Fibroblast of lung (primary cell): ENCODE data around the gene HTT. TPM values are rescaled to one million over a fixed set of nuclear protein-coding genes. Genes with fewer than 3 reads are reported as not detected.

ENCODE experiments used
- DNase-seq, 2 donors: peaks; one replicate each; pipeline versions ENCODE4 v3.0.0 to v3.0.0-alpha.2; 2010; ENCODE audit warnings: low read depth in 2 of 2
- H2AFZ ChIP-seq: 2 replicates; pipeline ENCODE4 v1.5.1; 2012; ENCODE audit warnings: low read length, control low read depth, inconsistent platforms
- H3K27ac ChIP-seq: 2 replicates; pipeline ENCODE4 v1.5.1; 2011; ENCODE audit warnings: low read length, control low read depth; ENCODE audit not compliant: insufficient read depth
- H3K27me3 ChIP-seq: 2 replicates; pipeline ENCODE4 v1.5.1; 2011; ENCODE audit warnings: mild to moderate bottlenecking, low read length; ENCODE audit not compliant: control insufficient read depth, insufficient read depth
- H3K36me3 ChIP-seq: 2 replicates; pipeline ENCODE4 v1.5.1; 2011; ENCODE audit warnings: low read length; ENCODE audit not compliant: control insufficient read depth, insufficient read depth
- H3K4me1 ChIP-seq: 2 replicates; pipeline ENCODE4 v1.5.1; 2011; ENCODE audit warnings: low read length; ENCODE audit not compliant: control insufficient read depth, insufficient read depth; ENCODE audit errors: extremely low read depth
- H3K4me2 ChIP-seq: 2 replicates; pipeline ENCODE4 v1.5.1; 2011; ENCODE audit warnings: low read length, control low read depth; ENCODE audit not compliant: insufficient read depth; ENCODE audit errors: extremely low read depth
- H3K4me3 ChIP-seq, 4 experiments: fragments of 200-600 bp in 1 of 4; sonication (generic) in 1 of 4; replicated peaks in 1 of 4; 2 replicates each; pipeline ENCODE4 v1.5.1; 2011 to 2016; ENCODE audit warnings: low read length in 4 of 4, low read depth in 3 of 4, mild to moderate bottlenecking in 3 of 4, control low read depth in 2 of 4, inconsistent platforms in 1 of 4, mixed read lengths in 1 of 4; ENCODE audit not compliant: insufficient read depth in 1 of 4; ENCODE audit errors: control extremely low read depth in 1 of 4
- H3K79me2 ChIP-seq: 2 replicates; pipeline ENCODE4 v1.5.1; 2012; ENCODE audit warnings: mild to moderate bottlenecking, low read length, inconsistent platforms; ENCODE audit not compliant: control insufficient read depth, insufficient read depth
- H3K9ac ChIP-seq: 2 replicates; pipeline ENCODE4 v1.5.1; 2011; ENCODE audit warnings: mild to moderate bottlenecking, low read length, control low read depth; ENCODE audit not compliant: insufficient read depth
- H3K9me3 ChIP-seq: 2 replicates; pipeline ENCODE4 v1.5.1; 2012; ENCODE audit warnings: low read depth, low read length; ENCODE audit not compliant: control insufficient read depth, insufficient read depth
- H4K20me1 ChIP-seq: 2 replicates; pipeline ENCODE4 v1.5.1; 2011; ENCODE audit warnings: low read length; ENCODE audit not compliant: control insufficient read depth, insufficient read depth; ENCODE audit errors: extremely low read depth
- CTCF ChIP-seq, 2 donors: IDR thresholded peaks in 1 of 2; conservative IDR thresholded peaks in 1 of 2; 1 replicate in 1 of 2; 2 replicates in 1 of 2; pipeline ENCODE4 v1.5.1; 2011 to 2012; ENCODE audit warnings: low read length in 2 of 2, control low read depth in 1 of 2, inconsistent platforms in 1 of 2, low read depth in 1 of 2, mild to moderate bottlenecking in 1 of 2
- EZH2 ChIP-seq: IDR thresholded peaks from 2 replicates; pipeline ENCODE4 v1.5.1; 2012; ENCODE audit warnings: low read length, control low read depth, mild to moderate bottlenecking; ENCODE audit errors: missing control alignments
- polyA plus RNA-seq, 2 donors: library from polyadenylated mRNA; depleted of rRNA in 1 of 2; stranded (reverse) in 1 of 2; unstranded in 1 of 2; fragments of >200 nt; gene quantifications; 2 replicates each; pipeline ENCODE4 v1.2.1, GENCODE V29; 2011 to 2012; ENCODE audit warnings: missing spikeins in 1 of 2
- total RNA-seq: library from RNA; depleted of rRNA; stranded (reverse); fragments of >200 nt; gene quantifications from 2 replicates; pipeline ENCODE4 v1.2.1, GENCODE V29; 2014

HTT gene
- total and polyA plus RNA-seq, 2 donors (not counting 1 experiment from before 2014, with no cell fraction given) = 13.2 to 41.8 TPM

GRCh38 chr4:3239998-3240920 lies 165.8 kb downstream of the HTT start:
- TF ChIP-seq EZH2 (no peak), CTCF (conservative IDR thresholded peaks at IDR 0.05 in 1 of 2, IDR thresholded peaks at IDR 0.05 in 1 of 2; ENCODE audit: low read depth in 1 of 2, low read length in 2 of 2) (no peak)
- no peak overlapping the region for H3K4me3 ChIP-seq
- no peaks in the 10 kb centered on the region for H3K79me2 ChIP-seq
- H2AFZ ChIP-seq = no peak overlapping the region
- no peaks in the 10 kb centered on the region for H4K20me1 ChIP-seq
- H3K9ac ChIP-seq = no peak overlapping the region
- H3K27ac ChIP-seq = no peak overlapping the region
- peaks cover 7% of the 10 kb centered on the region for H3K36me3 ChIP-seq
- H3K27me3 ChIP-seq = no peaks in the 10 kb centered on the region
- DNase-seq = no peak
- peaks cover 2% of the 10 kb centered on the region for H3K4me1 ChIP-seq
- no peaks in the 10 kb centered on the region for H3K9me3 ChIP-seq
- H3K4me2 ChIP-seq = no peak overlapping the region

GRCh38 chr4:3240936-3241522 lies 166.5 kb downstream of the HTT start:
- Histone ChIP-seq H3K9ac (no peak overlapping the region), H2AFZ (no peak overlapping the region), H3K79me2 (no peaks in the 10 kb centered on the region), H3K4me3 (no peak overlapping the region), H3K4me1 (peaks cover 2% of the 10 kb centered on the region), H3K36me3 (peaks cover 5% of the 10 kb centered on the region), H3K27ac (no peak overlapping the region), H4K20me1 (no peaks in the 10 kb centered on the region), H3K4me2 (no peak overlapping the region), H3K27me3 (no peaks in the 10 kb centered on the region), H3K9me3 (no peaks in the 10 kb centered on the region)
- TF ChIP-seq EZH2 (no peak), CTCF (conservative IDR thresholded peaks at IDR 0.05 in 1 of 2, IDR thresholded peaks at IDR 0.05 in 1 of 2; ENCODE audit: low read depth in 1 of 2, low read length in 2 of 2) (no peak)
- no peak for DNase-seq

GRCh38 chr4:3241898-3242524 lies 167.5 kb downstream of the HTT start:
- DNase-seq = peak; percentile 9 to 88
- H3K4me1 ChIP-seq = peaks cover 2% of the 10 kb centered on the region
- H4K20me1 ChIP-seq = no peaks in the 10 kb centered on the region
- no peak overlapping the region for H3K27ac ChIP-seq
- H3K27me3 ChIP-seq = no peaks in the 10 kb centered on the region
- H2AFZ ChIP-seq = no peak overlapping the region
- H3K9ac ChIP-seq = no peak overlapping the region
- H3K4me3 ChIP-seq = no peak overlapping the region
- H3K79me2 ChIP-seq = no peaks in the 10 kb centered on the region
- peak overlapping the region; percentile 59 for H3K4me2 ChIP-seq
- peaks cover 5% of the 10 kb centered on the region for H3K36me3 ChIP-seq
- TF ChIP-seq CTCF (conservative IDR thresholded peaks at IDR 0.05 in 1 of 2, IDR thresholded peaks at IDR 0.05 in 1 of 2; ENCODE audit: low read depth in 1 of 2, low read length in 2 of 2) (no peak), EZH2 (no peak)
- H3K9me3 ChIP-seq = no peaks in the 10 kb centered on the region
